Cardiac fibroblast (primary cell): ENCODE data around the gene FXN.

Experiments
- DNase-seq, 2 donors: peaks; one replicate each; pipeline versions ENCODE4 v3.0.0 to v3.0.0-alpha.2; 2010; ENCODE audit warnings: low read depth in 2 of 2
- H3K4me3 ChIP-seq, 2 donors: replicated peaks in 1 of 2; 1 replicate in 1 of 2; 2 replicates in 1 of 2; pipeline ENCODE4 v1.5.1; 2011; ENCODE audit warnings: low read depth in 2 of 2, low read length in 2 of 2, mild to moderate bottlenecking in 2 of 2, moderate library complexity in 1 of 2
- TF ChIP-seq, protein P1 (sequence below): IDR thresholded peaks from one replicate; pipeline ENCODE4 v1.5.1; 2011; ENCODE audit warnings: low read depth, mild to moderate bottlenecking, low read length, inconsistent platforms

The FXN gene

GRCh38 chr9:69020301-69021145 lies 15.0 kb upstream of the FXN start:
- TF ChIP-seq, protein P1, sequence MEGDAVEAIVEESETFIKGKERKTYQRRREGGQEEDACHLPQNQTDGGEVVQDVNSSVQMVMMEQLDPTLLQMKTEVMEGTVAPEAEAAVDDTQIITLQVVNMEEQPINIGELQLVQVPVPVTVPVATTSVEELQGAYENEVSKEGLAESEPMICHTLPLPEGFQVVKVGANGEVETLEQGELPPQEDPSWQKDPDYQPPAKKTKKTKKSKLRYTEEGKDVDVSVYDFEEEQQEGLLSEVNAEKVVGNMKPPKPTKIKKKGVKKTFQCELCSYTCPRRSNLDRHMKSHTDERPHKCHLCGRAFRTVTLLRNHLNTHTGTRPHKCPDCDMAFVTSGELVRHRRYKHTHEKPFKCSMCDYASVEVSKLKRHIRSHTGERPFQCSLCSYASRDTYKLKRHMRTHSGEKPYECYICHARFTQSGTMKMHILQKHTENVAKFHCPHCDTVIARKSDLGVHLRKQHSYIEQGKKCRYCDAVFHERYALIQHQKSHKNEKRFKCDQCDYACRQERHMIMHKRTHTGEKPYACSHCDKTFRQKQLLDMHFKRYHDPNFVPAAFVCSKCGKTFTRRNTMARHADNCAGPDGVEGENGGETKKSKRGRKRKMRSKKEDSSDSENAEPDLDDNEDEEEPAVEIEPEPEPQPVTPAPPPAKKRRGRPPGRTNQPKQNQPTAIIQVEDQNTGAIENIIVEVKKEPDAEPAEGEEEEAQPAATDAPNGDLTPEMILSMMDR: no peak
- DNase-seq: no peak
- no peak overlapping the region for H3K4me3 ChIP-seq

- no peak overlapping the region for H3K4me3 ChIP-seq
- TF ChIP-seq, protein P1: no peak
- DNase-seq: no peak
Measured at GRCh38 chr9:69023650-69024049, 11.9 kb upstream of the FXN start.

DNA sequence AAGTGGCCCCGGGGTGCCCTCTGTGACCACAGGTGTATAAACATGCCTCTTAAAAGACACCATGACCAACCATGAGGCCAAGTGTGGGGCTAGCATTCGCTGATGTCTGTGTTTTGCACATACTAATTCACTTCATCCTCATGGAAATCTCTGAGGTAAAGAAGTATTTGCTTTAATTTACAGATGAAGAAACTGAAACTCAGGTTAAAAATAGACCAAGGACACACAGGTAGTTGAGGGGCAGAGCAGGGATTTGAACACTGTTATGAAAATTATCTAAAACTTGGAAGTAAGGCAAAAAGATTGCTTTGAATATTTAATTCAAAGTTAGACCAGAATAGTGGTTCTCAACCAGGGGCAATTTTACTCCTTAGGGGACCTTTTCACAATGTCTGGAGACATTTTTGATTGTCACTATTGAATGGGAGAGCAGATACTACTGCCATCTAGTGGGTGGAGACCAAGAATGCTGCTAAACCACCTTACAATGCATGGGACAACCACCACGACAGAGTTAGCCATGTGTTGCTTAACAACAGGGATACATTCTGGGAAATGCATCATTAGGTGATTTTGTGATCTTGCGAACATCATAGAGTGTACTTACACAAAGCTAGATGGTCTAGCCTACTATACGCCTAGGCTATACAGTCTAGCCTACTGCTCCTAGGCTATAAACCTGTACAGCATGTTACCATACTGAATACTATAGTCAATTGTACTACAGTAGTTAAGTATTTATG lies 8.0 kb upstream of the FXN start:
- TF ChIP-seq, protein P1: peak; percentile 79
- peak; percentile 57 to 68 for DNase-seq
- no peak overlapping the region for H3K4me3 ChIP-seq

- no peak overlapping the region for H3K4me3 ChIP-seq
- DNase-seq: no peak
- TF ChIP-seq, protein P1: no peak
Measured at GRCh38 chr9:69028754-69029153, 6.8 kb upstream of the FXN start.

DNA sequence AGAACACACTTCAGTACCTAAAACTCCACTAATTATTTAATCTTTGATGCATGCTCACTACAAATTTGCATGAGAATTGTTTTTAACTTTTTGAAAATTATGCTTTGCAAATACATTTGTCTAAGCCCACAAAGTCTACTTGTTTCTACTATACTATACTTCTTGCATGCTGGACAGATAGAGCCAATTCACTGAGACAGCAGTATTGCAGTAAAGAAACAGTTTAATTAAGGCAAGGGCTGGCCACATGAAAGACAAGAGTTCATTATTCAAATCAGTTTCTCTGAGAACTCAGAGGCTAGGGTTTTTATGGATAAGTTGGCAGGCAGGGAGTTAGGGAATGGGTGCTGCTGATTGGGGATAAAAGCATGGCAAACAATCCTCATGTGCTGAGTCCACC lies 6.0 kb upstream of the FXN start:
- no peak overlapping the region for H3K4me3 ChIP-seq
- TF ChIP-seq, protein P1: no peak
- DNase-seq: no peak

DNA sequence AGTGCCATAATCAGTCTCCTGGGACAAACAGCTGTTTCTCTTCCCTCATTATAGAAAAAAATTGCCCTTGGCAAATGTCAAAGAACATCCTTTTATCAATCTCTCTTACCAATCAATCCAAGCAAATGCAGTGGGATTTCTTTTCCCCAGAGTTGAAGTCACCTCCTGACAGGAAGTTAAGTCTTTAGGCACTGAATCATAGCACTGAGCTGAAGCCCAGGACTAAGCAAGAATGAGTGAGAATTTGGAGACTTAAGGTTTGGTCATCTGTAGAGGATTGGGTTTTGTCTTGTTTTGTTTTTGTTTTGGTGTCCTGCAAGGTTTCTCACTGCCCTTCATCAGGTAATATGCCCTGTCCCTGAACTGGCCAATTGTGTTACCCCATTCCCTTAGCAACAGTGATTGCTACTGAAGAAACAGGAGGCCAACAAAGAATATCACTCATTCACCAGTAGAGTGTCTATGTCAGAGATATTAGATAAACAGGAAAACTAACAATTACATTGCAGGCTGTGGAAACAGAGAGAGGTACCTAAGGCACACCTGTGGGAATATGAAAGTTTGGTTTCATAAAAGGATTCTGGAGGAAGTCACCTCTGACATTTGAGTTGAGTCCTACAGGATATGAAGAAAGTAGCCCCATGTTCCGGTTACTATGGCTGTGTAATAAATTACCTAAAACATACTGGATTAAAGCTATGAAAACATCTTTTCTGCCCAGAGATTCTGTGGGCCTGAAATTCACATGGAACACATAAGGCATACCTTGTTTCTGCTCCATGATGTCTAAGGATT lies 4.5 kb upstream of the FXN start:
- TF ChIP-seq, protein P1: no peak
- H3K4me3 ChIP-seq: no peak overlapping the region
- peak; percentile 26 to 65 for DNase-seq
